ENCODE results near the gene RBFOX1.

RBFOX1 gene

DNA sequence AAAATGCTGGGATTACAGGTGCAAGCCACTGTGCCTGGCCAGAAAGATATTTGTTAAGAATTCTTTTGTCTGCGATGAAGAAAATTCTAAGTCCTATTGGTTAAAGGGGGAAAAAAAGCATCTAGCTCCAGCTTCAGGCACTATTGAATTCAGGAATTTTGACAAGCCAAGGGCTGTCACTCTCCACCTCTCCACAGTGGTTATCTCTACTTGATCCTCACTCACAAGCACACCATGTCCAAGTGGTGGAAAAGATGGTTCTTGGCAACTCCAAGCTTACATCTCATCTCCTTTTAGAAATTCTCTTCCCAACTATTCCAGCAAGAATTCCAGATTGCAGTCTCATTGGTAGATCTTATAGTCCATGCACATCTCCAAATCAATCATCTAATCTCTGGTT, 7.1 kb downstream of the RBFOX1 start:
- H3K27me3 ChIP-seq = no peaks in the 10 kb centered on the region
- H3K4me3 ChIP-seq (ENCODE audit: low read depth in 1 of 2, low read length in 1 of 2) = no peak overlapping the region
- no peaks in the 10 kb centered on the region for H3K4me1 ChIP-seq (ENCODE audit: control insufficient read depth in 1 of 2, insufficient read depth in 1 of 2, low read depth in 1 of 2, low read length in 1 of 2)
- no peaks in the 10 kb centered on the region for H3K9me3 ChIP-seq
- no peak overlapping the region for H3K27ac ChIP-seq
- TF ChIP-seq, protein P1, sequence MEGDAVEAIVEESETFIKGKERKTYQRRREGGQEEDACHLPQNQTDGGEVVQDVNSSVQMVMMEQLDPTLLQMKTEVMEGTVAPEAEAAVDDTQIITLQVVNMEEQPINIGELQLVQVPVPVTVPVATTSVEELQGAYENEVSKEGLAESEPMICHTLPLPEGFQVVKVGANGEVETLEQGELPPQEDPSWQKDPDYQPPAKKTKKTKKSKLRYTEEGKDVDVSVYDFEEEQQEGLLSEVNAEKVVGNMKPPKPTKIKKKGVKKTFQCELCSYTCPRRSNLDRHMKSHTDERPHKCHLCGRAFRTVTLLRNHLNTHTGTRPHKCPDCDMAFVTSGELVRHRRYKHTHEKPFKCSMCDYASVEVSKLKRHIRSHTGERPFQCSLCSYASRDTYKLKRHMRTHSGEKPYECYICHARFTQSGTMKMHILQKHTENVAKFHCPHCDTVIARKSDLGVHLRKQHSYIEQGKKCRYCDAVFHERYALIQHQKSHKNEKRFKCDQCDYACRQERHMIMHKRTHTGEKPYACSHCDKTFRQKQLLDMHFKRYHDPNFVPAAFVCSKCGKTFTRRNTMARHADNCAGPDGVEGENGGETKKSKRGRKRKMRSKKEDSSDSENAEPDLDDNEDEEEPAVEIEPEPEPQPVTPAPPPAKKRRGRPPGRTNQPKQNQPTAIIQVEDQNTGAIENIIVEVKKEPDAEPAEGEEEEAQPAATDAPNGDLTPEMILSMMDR (IDR thresholded peaks at IDR 0.05) = no peak
- H3K36me3 ChIP-seq = no peaks in the 10 kb centered on the region

DNA sequence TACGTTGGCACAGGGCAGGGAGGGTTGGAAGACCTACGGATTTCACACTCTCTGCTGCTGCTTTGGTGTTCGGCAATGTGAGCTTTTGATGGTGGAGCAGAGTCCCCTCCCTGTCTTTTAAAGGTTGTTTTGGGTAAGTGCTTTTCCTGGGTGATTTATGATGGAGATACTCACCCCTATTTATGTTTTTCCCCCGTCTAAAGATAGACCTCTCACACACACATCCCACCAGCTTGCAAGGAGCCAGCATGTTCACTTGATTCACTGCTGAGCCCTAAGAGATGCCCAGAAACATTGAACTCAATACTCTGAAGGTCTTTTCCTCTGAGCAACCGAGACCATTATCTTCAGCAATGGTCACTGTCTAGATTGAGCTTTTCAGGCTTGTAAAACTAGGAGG, 8.3 kb downstream of the RBFOX1 start:
- no peaks in the 10 kb centered on the region for H3K9me3 ChIP-seq
- TF ChIP-seq, protein P1 (IDR thresholded peaks at IDR 0.05) = no peak

DNA sequence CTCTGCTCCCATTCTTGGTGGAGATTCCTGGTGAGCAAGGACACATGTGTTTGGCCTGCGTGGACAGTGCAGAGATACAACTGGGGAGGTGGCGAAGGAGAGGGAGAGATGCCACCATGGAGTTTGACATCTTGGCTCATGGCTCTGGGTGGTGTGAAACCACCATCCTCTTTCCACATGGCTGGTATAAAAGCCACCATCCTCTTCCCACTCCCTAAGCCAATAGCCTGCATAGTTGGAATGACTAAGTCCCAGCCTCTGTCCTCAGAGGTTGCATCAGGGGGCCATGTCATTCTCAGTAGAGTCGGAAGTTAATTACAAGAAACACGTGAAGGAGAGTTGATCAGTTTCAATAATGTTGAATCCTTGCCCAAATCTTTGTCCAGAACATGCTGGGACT, 10.0 kb downstream of the RBFOX1 start:
- no peak overlapping the region for H3K4me3 ChIP-seq (ENCODE audit: low read depth in 1 of 2, low read length in 1 of 2)
- no peaks in the 10 kb centered on the region for H3K36me3 ChIP-seq
- H3K27me3 ChIP-seq = no peaks in the 10 kb centered on the region
- H3K4me1 ChIP-seq (ENCODE audit: control insufficient read depth in 1 of 2, insufficient read depth in 1 of 2, low read depth in 1 of 2, low read length in 1 of 2) = no peaks in the 10 kb centered on the region
- H3K27ac ChIP-seq = no peak overlapping the region
- TF ChIP-seq, protein P1 (IDR thresholded peaks at IDR 0.05) = no peak
- H3K9me3 ChIP-seq = no peaks in the 10 kb centered on the region

More for the DNA sequence above, 8.3 kb downstream of the RBFOX1 start:
- Histone ChIP-seq H3K27me3 (no peaks in the 10 kb centered on the region), H3K4me1 (ENCODE audit: control insufficient read depth in 1 of 2, insufficient read depth in 1 of 2, low read depth in 1 of 2, low read length in 1 of 2) (no peaks in the 10 kb centered on the region), H3K27ac (no peak overlapping the region), H3K4me3 (ENCODE audit: low read depth in 1 of 2, low read length in 1 of 2) (no peak overlapping the region), H3K36me3 (no peaks in the 10 kb centered on the region)

DNA sequence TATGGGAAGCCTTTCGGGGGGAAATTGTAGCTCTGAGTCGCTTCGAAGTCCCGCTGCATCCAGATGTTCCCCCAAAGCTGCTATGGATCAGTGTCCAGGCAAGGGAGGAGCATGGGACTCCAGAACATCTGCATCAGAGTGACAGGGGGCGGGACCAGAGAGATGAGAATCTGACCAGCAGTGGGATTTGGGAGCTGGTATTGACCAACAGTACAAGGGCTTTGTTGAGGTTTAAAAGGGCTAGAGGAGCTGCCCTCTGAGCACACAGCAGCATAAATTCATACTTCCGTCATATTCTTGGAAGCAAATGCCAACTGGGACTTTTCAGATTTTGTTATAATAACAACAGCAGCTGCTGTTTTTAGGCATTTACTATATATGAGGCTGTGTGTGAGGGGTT, 10.6 kb downstream of the RBFOX1 start:
- Histone ChIP-seq H3K27me3 (no peaks in the 10 kb centered on the region), H3K9me3 (no peaks in the 10 kb centered on the region), H3K36me3 (no peaks in the 10 kb centered on the region), H3K4me1 (ENCODE audit: control insufficient read depth in 1 of 2, insufficient read depth in 1 of 2, low read depth in 1 of 2, low read length in 1 of 2) (no peaks in the 10 kb centered on the region), H3K27ac (no peak overlapping the region), H3K4me3 (ENCODE audit: low read depth in 1 of 2, low read length in 1 of 2) (no peak overlapping the region)
- TF ChIP-seq, protein P1 (IDR thresholded peaks at IDR 0.05) = no peak

DNA sequence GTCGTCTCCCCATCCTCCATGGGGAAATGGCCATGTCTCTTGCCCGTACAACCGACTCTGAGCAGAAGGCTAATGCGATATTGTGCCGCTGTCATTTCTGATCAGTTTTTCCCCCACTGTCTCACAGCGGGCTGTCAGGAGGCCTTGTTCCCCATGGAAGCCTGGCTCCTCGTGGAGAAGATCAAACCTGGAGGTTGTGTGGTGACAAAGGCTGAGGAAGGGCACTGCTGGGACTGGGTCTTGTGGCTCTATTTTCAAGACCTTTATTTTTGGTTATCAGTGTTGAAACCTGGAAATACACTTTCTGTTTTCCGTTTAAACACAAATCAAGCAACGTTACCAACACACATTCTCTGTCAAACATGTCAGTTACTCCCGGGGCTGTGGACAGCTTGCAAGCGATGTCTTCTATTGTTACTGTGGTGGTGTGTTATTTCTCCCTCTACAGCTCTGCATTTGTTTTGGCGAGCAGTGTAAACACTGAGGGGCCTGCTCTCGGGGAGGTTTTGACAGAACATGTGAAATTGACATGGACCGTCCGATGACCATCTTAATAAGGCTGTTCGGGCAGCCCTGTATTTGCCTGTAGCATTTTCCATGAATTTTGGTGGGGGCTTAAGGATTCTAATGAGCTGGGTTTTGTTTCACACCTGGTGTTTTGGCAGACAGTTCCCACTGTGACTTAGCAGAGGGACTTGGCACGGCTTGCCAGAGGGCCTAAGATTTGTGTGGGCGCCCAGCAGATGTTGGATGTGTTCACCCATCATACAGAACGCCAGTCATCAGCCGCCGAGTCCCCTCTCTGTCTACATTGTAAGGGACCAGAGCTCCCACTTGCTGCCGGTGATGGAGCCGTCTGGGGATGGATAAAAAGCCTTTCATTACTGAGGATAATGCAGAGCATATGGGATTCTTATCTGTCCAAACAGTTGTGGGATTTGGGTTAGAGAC, 12.5 kb downstream of the RBFOX1 start:
- no peaks in the 10 kb centered on the region for H3K36me3 ChIP-seq
- no peaks in the 10 kb centered on the region for H3K27me3 ChIP-seq
- TF ChIP-seq, protein P1 (IDR thresholded peaks at IDR 0.05) = no peak
- no peak overlapping the region for H3K27ac ChIP-seq
- H3K4me3 ChIP-seq (ENCODE audit: low read depth in 1 of 2, low read length in 1 of 2) = no peak overlapping the region
- no peaks in the 10 kb centered on the region for H3K4me1 ChIP-seq (ENCODE audit: control insufficient read depth in 1 of 2, insufficient read depth in 1 of 2, low read depth in 1 of 2, low read length in 1 of 2)
- H3K9me3 ChIP-seq = no peaks in the 10 kb centered on the region

Data from neutrophil (primary cell).